ENCODE measurements around the gene LDLR. TPM values are rescaled to one million over a fixed set of nuclear protein-coding genes. Genes with fewer than 3 reads are reported as not detected.

The LDLR gene
- total and polyA plus RNA-seq, 2 of the 4 experiments (the other 2 are of a cell fraction) = 45.2 to 53.8 TPM

DNA sequence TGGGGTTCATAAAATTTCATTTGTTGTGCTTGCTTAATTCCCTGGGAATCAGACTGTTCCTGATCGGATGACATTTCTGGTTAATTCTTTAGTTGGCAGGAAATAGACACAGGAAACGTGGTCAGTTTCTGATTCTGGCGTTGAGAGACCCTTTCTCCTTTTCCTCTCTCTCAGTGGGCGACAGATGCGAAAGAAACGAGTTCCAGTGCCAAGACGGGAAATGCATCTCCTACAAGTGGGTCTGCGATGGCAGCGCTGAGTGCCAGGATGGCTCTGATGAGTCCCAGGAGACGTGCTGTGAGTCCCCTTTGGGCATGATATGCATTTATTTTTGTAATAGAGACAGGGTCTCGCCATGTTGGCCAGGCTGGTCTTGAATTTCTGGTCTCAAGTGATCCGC, 10.8 kb downstream of the LDLR start:
- Histone ChIP-seq H3K4ac (ENCODE audit: low read depth, low read length) (no peak overlapping the region), H3K4me3 (ENCODE audit: insufficient read depth, low read depth, low read length) (no peak overlapping the region), H4K20me1 (ENCODE audit: insufficient read depth, low read length) (peaks cover 45% of the 10 kb centered on the region), H3K79me1 (ENCODE audit: low read depth in 1 of 2, low read length in 2 of 2) (peaks cover 21 to 65% of the 10 kb centered on the region in 2 experiments), H3K4me2 (ENCODE audit: low read depth, low read length) (no peak overlapping the region), H3K9me1 (ENCODE audit: insufficient read depth, low read length) (peaks cover 10% of the 10 kb centered on the region), H2BK15ac (ENCODE audit: low read depth, low read length) (no peak overlapping the region), H3K18ac (ENCODE audit: low read depth, low read length) (no peak overlapping the region), H3K56ac (ENCODE audit: extremely low read depth, insufficient read depth, low read length) (no peak overlapping the region), H3K9ac (ENCODE audit: low read depth, low read length) (no peak overlapping the region), H2AFZ (replicated peaks; ENCODE audit: low read length, poor library complexity) (no peak overlapping the region), H2BK120ac (ENCODE audit: low read depth, low read length) (no peak overlapping the region), H3K14ac (replicated peaks; ENCODE audit: low read depth, low read length) (no peak overlapping the region), H3K27ac (ENCODE audit: insufficient read depth, low read length) (no peak overlapping the region), H2AK5ac (ENCODE audit: low read depth, low read length) (no peak overlapping the region), H2BK20ac (ENCODE audit: low read depth, low read length) (no peak overlapping the region), H3K4me1 (ENCODE audit: control insufficient read depth, insufficient read depth, low read length) (peaks cover 5% of the 10 kb centered on the region), H2BK5ac (ENCODE audit: low read depth, low read length, poor library complexity, severe bottlenecking) (no peak overlapping the region), H3K36me3 (ENCODE audit: control insufficient read depth, insufficient read depth, low read length) (peaks cover 35% of the 10 kb centered on the region), H3K27me3 (ENCODE audit: control insufficient read depth, insufficient read depth, low read length) (no peaks in the 10 kb centered on the region), H4K5ac (ENCODE audit: low read depth, low read length) (no peak overlapping the region), H4K91ac (ENCODE audit: insufficient read depth, low read depth, low read length) (no peak overlapping the region), H3K23ac (ENCODE audit: low read depth, low read length) (no peak overlapping the region), H3K9me3 (ENCODE audit: control insufficient read depth, insufficient read depth, low read length) (no peaks in the 10 kb centered on the region), H2AK9ac (replicated peaks; ENCODE audit: low read depth, low read length, poor library complexity) (no peak overlapping the region), H4K8ac (ENCODE audit: low read depth in 2 of 2, low read length in 2 of 2) (no peak overlapping the region)
- no peak for ATAC-seq (ENCODE audit: low read depth)
- 88% methylated on average over 5 of the region's 12 CpGs; no CpG with 5 or more reads in 1 of the 2 experiments for WGBS, 2 experiments (ENCODE audit: extremely low coverage in 2 of 2, insufficient read length in 1 of 2)
- in situ Hi-C loops (cut with MboI; ENCODE audit: low sequenced_read_pairs) (no loop called here), dilution Hi-C loops (cut with HindIII; ENCODE audit: low sequenced_read_pairs, unreplicated experiment) (no loop called here), intact Hi-C loops (cut with micrococcal nuclease) (no loop called here)
- no peak for TF ChIP-seq CEBPB (IDR thresholded peaks at IDR 0.05; ENCODE audit: low read depth, low read length)
- TF ChIP-seq, protein P1, sequence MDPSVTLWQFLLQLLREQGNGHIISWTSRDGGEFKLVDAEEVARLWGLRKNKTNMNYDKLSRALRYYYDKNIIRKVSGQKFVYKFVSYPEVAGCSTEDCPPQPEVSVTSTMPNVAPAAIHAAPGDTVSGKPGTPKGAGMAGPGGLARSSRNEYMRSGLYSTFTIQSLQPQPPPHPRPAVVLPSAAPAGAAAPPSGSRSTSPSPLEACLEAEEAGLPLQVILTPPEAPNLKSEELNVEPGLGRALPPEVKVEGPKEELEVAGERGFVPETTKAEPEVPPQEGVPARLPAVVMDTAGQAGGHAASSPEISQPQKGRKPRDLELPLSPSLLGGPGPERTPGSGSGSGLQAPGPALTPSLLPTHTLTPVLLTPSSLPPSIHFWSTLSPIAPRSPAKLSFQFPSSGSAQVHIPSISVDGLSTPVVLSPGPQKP (IDR thresholded peaks at IDR 0.05; ENCODE audit: borderline replicate concordance, low read depth, low read length) = no peak
- TF ChIP-seq BHLHE40 (IDR thresholded peaks at IDR 0.05; ENCODE audit: low read depth, low read length) = no peak
- no peak for TF ChIP-seq SMC3 (IDR thresholded peaks at IDR 0.05; ENCODE audit: low read depth, low read length)
- TF ChIP-seq CHD1 (IDR thresholded peaks at IDR 0.05; ENCODE audit: low read depth, low read length) = no peak
- no peak for TF ChIP-seq POLR2A (IDR thresholded peaks at IDR 0.05; ENCODE audit: low read depth, low read length)
- TF ChIP-seq FOS (IDR thresholded peaks at IDR 0.05; ENCODE audit: low read depth, low read length) = no peak
- no peak for TF ChIP-seq RAD21 (IDR thresholded peaks at IDR 0.05; ENCODE audit: low read length)
- no peak for TF ChIP-seq MAFK (IDR thresholded peaks at IDR 0.05; ENCODE audit: low read depth, low read length)
- no peak for TF ChIP-seq RCOR1 (IDR thresholded peaks at IDR 0.05; ENCODE audit: insufficient replicate concordance, low read length)
- no peak for TF ChIP-seq NFE2L2 (IDR thresholded peaks at IDR 0.05; ENCODE audit: low read depth, low read length)
- no peak for TF ChIP-seq MXI1 (IDR thresholded peaks at IDR 0.05; ENCODE audit: borderline replicate concordance, low read depth, low read length)
- CTCF ChIA-PET = interaction anchor here (0.6 kb wide), 1 partner anchor 194 kb away, joined by 4 read pairs; no protein-coding TSS in a partner anchor
- POLR2A ChIA-PET (ENCODE audit: unreplicated experiment) = no interaction called here
- no TSS peak for BruUV-seq (replicated peaks)
- DNase-seq = no peak
